Stimulated activated CD4-positive, alpha-beta T cell treated with anti-CD3 and anti-CD28 coated beads, Interleukin-2, amount 100 ng/mL, for 48 hours (primary cell): ENCODE data around the gene BLOC1S4.
A peak's percentile ranks its signal among the peaks of the same experiment; 100 is the strongest.

Experiments
- DNase-seq, 2 donors: peaks; one replicate each; pipeline ENCODE4 v3.0.0-alpha.2; 2020

BLOC1S4 gene

GRCh38 chr4:6692379-6692778 is 23.6 kb upstream of the BLOC1S4 start:
- no peak for DNase-seq

DNA sequence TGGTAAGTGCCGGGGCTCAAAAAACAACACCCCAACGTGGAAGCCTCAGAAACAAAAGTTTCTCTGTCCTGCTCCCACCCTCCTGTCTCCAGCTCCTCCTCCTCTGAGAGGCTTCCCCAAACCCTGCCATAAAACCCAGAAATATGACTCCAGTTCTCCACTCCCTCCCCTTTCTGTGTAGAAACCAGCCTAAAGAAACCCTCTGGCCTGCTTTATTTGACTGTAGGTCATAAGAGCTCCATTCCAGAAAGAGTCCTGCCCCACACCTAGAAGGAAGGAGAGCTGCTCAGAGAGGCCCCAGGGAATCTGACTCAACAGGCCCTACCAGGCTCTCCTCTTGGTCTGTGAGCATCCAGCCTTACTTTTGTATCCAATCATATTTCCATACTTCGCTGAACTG is 23.2 kb upstream of the BLOC1S4 start:
- DNase-seq, result no peak

DNA sequence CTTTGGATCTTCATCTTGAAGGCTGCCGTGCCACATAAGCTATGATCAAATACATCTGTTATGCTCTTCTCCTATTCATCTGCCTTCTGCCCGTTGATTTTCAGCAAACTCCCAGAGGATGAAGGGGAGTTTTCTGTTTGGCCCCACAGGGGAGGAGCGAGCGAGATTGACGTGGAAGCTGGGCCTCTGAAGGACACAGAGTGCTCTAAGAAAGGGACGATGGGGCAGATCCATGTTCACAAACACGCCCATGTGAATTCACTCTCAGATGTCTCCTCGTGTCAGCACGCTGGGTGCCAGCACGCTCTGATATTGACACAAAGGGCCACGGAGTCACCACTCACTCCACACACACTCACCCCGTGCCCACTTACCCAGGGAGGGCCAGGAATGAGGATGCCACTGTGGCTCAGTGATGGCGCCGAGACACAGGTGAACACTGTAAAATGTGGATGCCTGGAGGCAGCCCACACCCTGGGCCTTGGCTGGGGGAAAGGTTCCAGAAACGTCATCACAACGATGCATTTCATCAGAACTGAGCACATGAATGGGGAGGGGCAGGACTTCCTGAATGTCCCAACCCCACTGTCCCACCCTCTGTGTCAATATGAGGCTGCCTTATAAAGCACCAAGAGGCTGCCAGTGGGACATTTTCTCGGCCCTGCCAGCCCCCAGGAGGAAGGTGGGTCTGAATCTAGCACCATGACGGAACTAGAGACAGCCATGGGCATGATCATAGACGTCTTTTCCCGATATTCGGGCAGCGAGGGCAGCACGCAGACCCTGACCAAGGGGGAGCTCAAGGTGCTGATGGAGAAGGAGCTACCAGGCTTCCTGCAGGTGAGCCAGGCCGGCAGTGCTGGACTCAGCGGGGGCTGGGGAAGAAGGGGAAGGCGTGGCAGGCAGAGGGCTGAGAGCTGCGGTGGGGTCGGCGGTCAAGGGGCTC is 22.5 kb upstream of the BLOC1S4 start, which contains the start of gene S100P:
Gene S100P, plus strand, starts transcription at position 648 of the 946 bp plus-strand sequence. Its CDS starts 55 bp downstream, at position 703.
- DNase-seq, result no peak

DNA sequence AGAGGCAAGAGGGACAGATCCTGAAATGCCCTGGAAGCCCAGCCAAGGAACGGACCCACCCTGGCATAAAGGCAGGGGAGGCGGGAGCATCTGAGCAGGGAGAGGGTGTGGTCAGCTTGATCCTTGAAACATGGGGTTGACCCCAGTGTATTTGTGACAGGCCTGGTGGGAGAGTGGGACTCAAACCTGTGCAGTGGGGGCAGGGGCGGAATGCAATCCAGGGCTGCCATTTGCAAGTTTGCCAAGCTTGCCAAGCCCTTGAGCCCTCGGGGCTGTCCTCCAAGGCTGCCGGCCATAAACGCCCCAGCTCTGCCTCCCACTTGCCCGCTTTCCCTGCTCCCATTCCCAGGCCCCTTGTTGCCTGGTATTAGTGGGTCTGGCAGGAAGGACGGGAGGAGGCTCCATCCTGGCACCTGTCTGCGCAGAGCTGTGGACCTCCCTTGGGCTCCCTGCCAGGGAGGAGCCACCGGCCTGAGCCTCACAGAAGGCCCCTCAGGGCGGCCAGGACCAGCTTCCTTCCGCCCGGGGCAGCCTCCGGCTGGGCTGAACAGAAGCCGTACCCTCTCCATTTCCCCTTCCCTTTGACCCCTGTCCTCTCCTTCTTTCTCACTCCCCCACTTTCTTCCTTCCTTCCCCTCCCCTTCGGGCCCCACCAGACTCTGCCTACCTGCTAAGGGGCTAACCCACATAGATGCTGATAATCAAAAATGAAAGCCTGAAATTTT is 21.6 kb upstream of the BLOC1S4 start:
- no peak for DNase-seq

DNA sequence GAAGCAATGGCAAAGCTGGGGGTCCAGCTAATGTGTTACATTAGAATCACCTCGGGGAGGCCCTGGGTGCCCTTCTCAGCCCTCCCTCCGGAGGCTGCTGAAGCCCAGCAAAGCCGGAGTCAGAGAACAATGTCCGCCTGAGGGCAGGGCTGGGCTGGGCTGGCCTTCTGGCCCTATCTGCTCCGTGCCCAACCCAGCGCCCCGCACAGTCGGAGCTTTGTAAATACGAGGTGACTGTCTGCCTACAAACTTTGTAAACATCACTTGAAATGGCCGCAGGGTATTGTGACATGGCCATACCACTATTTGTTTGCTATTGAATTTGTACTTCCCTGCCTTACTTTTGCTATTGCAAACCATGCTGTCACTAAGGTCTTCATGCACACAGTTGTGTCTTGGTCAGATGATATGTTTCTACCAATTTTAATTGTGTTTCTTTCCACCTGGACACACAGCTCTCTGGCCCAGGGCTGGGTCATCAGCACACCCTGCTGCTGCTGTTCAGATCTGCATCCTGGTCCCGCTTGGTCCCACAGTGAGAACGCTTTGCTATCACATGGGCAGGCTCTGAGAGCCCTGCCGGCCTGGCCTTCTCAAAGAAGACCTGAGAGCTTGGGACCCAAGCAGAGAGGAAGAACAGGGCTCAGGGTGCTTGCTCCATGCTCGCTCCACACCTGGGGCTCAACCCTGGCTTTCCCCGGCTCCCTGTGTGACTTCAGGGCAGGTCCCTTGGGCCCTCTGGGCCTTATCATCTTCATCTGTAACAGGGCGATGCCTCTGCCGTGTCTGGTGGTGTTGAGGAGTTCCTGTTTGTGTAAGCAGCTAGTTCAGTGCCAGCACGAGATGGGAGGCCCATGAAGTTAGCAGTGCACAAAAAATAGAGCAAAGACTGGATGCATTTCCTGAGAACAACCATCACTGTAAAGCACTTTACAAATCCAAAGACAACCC is 20.0 kb upstream of the BLOC1S4 start:
- DNase-seq, result no peak

- DNase-seq, result no peak
These were observed 19.4 kb upstream of the BLOC1S4 start for GRCh38 chr4:6696611-6697010.

GRCh38 chr4:6697131-6697530 is 18.8 kb upstream of the BLOC1S4 start:
- DNase-seq, result no peak

GRCh38 chr4:6699388-6699787 is 16.6 kb upstream of the BLOC1S4 start:
- DNase-seq, result no peak

DNA sequence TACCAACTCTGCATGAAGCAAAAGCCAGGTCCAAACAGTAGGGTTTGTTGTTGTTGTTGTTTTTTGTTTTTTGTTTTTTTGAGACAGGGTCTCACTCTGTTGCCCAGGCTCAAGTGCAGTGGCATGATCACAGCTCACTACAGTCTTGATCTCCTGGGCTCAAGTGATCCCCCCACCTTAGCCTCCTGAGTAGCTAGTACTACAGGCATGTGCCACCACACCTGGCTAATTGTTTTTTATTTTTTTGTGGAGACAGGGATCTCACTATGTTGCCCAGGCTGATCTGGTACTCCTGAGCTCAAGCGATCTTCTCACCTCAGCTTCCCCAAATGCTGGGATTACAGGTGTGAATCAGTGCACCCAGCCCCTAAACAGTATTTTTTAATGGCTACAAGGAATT is 16.1 kb upstream of the BLOC1S4 start:
- no peak for DNase-seq

- peak; percentile 50 to 51 for DNase-seq
These were observed 14.6 kb upstream of the BLOC1S4 start for GRCh38 chr4:6701371-6701770.

- no peak for DNase-seq
These were observed 13.2 kb upstream of the BLOC1S4 start for GRCh38 chr4:6702761-6703160.

- DNase-seq, result no peak
These were observed 12.2 kb upstream of the BLOC1S4 start for GRCh38 chr4:6703786-6704185.

DNA sequence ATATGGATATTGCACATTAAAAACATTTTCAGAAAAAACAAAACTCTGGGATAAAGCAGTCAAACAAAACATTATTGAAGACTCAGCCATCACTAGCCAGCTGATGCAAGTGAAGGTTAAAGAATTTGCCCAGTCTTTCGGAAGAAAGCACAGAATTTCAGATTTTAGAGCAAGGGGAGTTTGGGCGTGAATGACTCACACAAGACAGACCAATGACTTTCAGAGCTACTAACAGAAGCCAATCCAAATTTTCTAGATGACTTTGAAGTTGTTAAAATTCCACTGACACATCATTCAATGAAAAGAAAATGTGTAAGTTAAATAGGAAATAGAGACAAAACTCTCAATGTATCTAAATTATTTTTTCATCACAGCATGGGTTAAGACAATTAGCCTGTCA is 10.3 kb upstream of the BLOC1S4 start:
- DNase-seq, result no peak

- DNase-seq, result no peak
These were observed 9.8 kb upstream of the BLOC1S4 start for GRCh38 chr4:6706173-6706572.

DNA sequence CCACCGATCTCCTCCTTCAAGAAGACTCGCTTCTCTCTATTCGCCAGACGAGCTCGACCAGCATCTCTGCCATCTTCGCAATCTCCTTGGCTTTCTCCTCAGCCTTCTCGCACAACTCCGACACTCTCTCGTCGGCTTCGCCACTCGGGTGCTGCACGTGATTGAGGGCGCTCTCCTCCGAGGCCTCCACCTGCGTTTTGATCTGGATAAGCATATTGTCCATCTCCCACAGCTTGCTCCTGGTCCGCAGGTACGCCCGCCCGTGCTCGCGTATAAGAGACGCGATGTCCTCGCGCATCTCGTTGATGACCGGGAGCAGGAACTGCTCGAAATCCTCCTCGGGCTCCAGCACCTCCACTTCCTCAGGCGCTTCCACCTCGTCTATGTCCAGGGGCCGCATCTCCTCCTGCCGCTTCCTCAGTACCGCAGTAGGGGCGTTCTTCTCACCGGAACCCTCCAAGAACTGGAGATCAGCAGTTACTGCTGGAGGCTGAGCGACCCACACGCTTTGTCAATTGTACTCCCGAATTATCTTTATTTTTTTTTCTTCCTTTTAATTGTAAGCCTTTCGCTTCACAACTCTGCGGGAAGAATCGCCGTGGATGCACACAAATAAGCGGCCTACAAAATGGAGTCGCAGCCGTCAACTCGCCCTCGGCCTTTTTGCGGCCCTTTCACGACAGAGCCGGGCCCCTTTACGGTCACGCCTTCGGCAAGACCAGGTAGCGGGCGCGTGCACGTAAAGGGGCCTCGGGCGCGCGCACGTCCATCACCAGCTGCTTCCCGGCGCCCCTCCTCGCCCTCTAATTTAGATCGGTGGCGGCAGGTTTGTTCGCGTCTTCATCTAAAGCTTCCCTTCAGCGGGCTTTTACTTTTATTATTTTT is 6.5 kb upstream of the BLOC1S4 start, which contains the start of gene MRFAP1L1:
Gene MRFAP1L1, minus strand, starts transcription at position 636 of the 885 bp plus-strand sequence. Its CDS starts 236 bp downstream, at position 400.
- peak; percentile 93 to 96 for DNase-seq

- no peak for DNase-seq
These were observed 5.7 kb upstream of the BLOC1S4 start for GRCh38 chr4:6710282-6710681.

- DNase-seq, result no peak
These were observed 5.0 kb upstream of the BLOC1S4 start for GRCh38 chr4:6710996-6711395.

- DNase-seq, result no peak
These were observed 1.0 kb upstream of the BLOC1S4 start for GRCh38 chr4:6714954-6715353.

DNA sequence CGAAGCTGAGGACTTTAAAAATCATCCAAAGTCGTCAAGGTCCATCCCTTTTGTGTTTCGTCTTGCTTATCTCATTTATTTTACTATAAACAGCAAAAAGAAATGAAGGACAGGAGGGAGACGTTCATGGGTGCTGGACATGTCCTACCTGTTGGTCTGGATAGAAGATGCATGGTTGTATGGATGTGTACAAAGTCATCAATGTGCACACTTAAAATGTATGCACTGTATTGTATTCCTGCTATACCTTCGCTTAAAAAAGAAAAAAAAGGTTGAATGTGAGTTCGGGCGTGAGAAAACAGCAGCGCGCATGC is 313 bp upstream of the BLOC1S4 start:
- DNase-seq, result no peak

DNA sequence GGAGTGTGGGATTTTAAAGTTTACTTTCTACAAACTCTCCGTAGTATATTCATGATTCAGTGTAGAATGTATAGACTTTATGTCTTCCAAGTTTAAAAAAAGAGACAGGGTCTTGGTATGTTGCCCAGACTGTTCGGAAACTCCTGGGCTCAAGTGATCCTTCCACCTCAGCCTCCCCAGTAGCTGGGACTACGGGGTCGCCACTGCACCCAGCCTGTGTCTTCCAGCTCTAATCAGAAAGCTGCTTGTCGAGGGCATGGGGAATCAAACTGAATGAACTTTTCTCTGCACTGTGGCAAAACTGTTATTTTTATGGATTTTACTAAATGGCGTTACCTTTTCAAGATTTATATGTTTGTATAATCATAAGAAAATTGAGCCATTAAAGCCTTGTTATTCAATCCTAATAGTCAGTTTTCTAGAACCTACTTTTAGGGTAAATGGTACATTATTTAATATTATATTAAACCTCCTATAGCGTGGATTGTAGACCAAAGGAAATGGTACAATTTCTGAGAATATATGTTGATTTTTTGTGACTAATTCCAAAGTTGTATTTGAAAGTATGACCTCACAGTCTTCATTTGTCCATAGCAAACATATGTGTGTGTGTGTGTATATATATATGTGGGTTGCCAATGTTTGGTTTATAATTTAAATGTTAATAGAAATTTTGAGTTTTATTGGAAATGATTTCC is 1.1 kb downstream of the BLOC1S4 start:
- no peak for DNase-seq
